RWPE1 (cell line): ENCODE measurements around the gene OGFOD2.

ENCODE experiments used
- CTCF ChIA-PET: fragments of 350-600 bp; sonication (Branson Sonifier 250); formaldehyde crosslinking; extraction: SDS; loops from one replicate; lab custom pipeline; 2021; lab: Yijun Ruan, JAX
- POLR2A ChIA-PET: fragments of 400-600 bp; formaldehyde crosslinking; extraction: SDS; loops from one replicate; lab custom pipeline; 2020; ENCODE audit warnings: antibody characterized with exemption; ENCODE audit not compliant: low non-redundant PET; lab: Yijun Ruan, JAX
- DNase-seq: peaks from one replicate; pipeline ENCODE4 v3.0.0; 2012; ENCODE audit warnings: low spot score
- H3K27ac ChIP-seq: fragments of 450-650 bp; 2 replicates; pipeline ENCODE4 v1.5.1; 2017
- CTCF ChIP-seq: fragments of 450-650 bp; conservative IDR thresholded peaks from 2 replicates; pipeline ENCODE4 v1.5.1; 2017; ENCODE audit warnings: low read depth, mild to moderate bottlenecking

OGFOD2 gene

GRCh38 chr12:122978507-122978955, 3.5 kb downstream of the OGFOD2 start:
- ChIA-PET CTCF (interaction anchor here (0.6 to 1.5 kb wide), 3 partner anchors 163 to 259 kb away, joined by 3 to 5 read pairs (median 4); no protein-coding TSS in a partner anchor), POLR2A (no interaction called here)
- TF ChIP-seq CTCF: no peak
- H3K27ac ChIP-seq: peak overlapping the region; percentile 97
- DNase-seq: no peak

- ChIA-PET CTCF (interaction anchor here (0.9 to 1.5 kb wide), 2 partner anchors 163 to 259 kb away, joined by 3 to 4 read pairs; no protein-coding TSS in a partner anchor), POLR2A (no interaction called here)
- TF ChIP-seq CTCF: no peak
- no peak for DNase-seq
- peak overlapping the region; percentile 97 for H3K27ac ChIP-seq
Measured at GRCh38 chr12:122979001-122979907, 4.2 kb downstream of the OGFOD2 start.

- no peak for TF ChIP-seq CTCF
- peak overlapping the region; percentile 97 for H3K27ac ChIP-seq
- ChIA-PET POLR2A (interaction anchor here (0.5 kb wide), 1 partner anchor 105 kb away, joined by 4 read pairs; no protein-coding TSS in a partner anchor), CTCF (interaction anchor here (0.7 to 1.5 kb wide), 2 partner anchors 11 to 258 kb away, joined by 3 to 4 read pairs; no protein-coding TSS in a partner anchor)
- DNase-seq: no peak
Measured at GRCh38 chr12:122979908-122980182, 4.8 kb downstream of the OGFOD2 start.

GRCh38 chr12:122980183-122981035, 5.4 kb downstream of the OGFOD2 start, which contains the start of gene ARL6IP4:
Gene ARL6IP4, plus strand, starts transcription at chr12:122980681. Its CDS starts 459 bp downstream, at chr12:122981140.
- POLR2A ChIA-PET: interaction anchor here (0.5 kb wide), 1 partner anchor 106 kb away, joined by 4 read pairs; no protein-coding TSS in a partner anchor
- TF ChIP-seq CTCF: no peak
- DNase-seq: peak; percentile 74
- CTCF ChIA-PET: interaction anchor here (0.6 to 0.7 kb wide), 3 partner anchors 11 to 376 kb away, joined by 3 to 4 read pairs (median 3); no protein-coding TSS in a partner anchor
- H3K27ac ChIP-seq: peak within 1 kb of the TSS; percentile 97

- H3K27ac ChIP-seq: peak overlapping the region; percentile 97
- ChIA-PET POLR2A (no interaction called here), CTCF (no interaction called here)
- DNase-seq: no peak
- TF ChIP-seq CTCF: no peak
Measured at GRCh38 chr12:122981036-122981471, 6.0 kb downstream of the OGFOD2 start.
